ENCODE results near the gene SMG6. TPM values are rescaled to one million over a fixed set of nuclear protein-coding genes. Genes with fewer than 3 reads are reported as not detected.
A peak's percentile ranks its signal among the peaks of the same experiment; 100 is the strongest.
"Not testable (repeated sequence)": the region's sequence is repeated elsewhere in the genome, so short reads cannot be mapped to it uniquely, and the experiment has no call there.

Gene SMG6
- total and polyA plus RNA-seq, 8 donors, result 17.0 to 102 (median 24.4) TPM

DNA sequence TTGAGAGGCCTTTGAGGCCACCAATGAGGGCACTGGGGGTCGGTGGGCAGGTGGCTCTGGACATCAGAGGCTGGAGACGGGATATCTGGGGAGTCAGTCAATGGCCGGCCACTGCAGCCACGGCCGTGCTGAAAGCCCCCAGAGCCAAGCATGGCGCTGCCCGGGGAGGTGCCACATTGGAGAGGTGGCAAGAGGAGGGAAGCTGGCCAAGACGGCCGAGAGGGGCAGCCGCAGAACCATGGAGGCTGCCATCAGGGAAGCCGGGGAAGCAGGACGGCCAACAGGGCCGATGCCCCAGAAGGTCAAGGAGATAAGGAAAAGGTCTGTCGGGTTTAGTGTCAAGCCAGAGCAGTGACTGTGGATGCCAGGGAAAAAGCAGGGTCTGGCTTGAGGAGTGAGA, 288.3 kb downstream of the SMG6 start:
- H3K4me1 ChIP-seq, result peaks cover 0 to 21% (median 15%) of the 10 kb centered on the region in 4 donors
- H3K27ac ChIP-seq, result no peak overlapping the region
- H3K9me3 ChIP-seq, result no peaks in the 10 kb centered on the region
- no peak overlapping the region for H3K4me3 ChIP-seq
- H3K36me3 ChIP-seq, result no peaks in the 10 kb centered on the region
- peaks cover 0 to 44% (median 4%) of the 10 kb centered on the region in 3 donors for H3K27me3 ChIP-seq
- intact Hi-C loops (cut with DNase I; ENCODE audit: low total_unique reads), result no loop called here
- TF ChIP-seq POLR2A (IDR thresholded peaks at IDR 0.05), result no peak
- no peak for TF ChIP-seq POLR2AphosphoS5 (IDR thresholded peaks at IDR 0.05)
- no peak for TF ChIP-seq CTCF (IDR thresholded peaks at IDR 0.05)
- no peak for TF ChIP-seq EP300 (IDR thresholded peaks at IDR 0.05)
- 76 to 81% (median 79%) methylated on average over 14 of the region's 14 CpGs for WGBS, 5 donors
- DNase-seq, result no peak

GRCh38 chr17:2013994-2014317, 289.6 kb downstream of the SMG6 start:
- TF ChIP-seq CTCF (IDR thresholded peaks at IDR 0.05) (no peak), EP300 (IDR thresholded peaks at IDR 0.05) (no peak), POLR2A (IDR thresholded peaks at IDR 0.05) (no peak)
- DNase-seq, result no peak
- no peak overlapping the region for H3K4me3 ChIP-seq
- intact Hi-C loops (cut with DNase I; ENCODE audit: low total_unique reads), result no loop called here
- H3K4me1 ChIP-seq, result peaks cover 0 to 21% (median 15%) of the 10 kb centered on the region in 4 donors
- peaks cover 0 to 36% (median 4%) of the 10 kb centered on the region in 3 donors for H3K27me3 ChIP-seq
- no peaks in the 10 kb centered on the region for H3K36me3 ChIP-seq
- WGBS, 5 donors, result 67 to 100% (median 98%) methylated on average over 1 of the region's 1 CpG
- H3K9me3 ChIP-seq, result no peaks in the 10 kb centered on the region
- no peak overlapping the region for H3K27ac ChIP-seq

DNA sequence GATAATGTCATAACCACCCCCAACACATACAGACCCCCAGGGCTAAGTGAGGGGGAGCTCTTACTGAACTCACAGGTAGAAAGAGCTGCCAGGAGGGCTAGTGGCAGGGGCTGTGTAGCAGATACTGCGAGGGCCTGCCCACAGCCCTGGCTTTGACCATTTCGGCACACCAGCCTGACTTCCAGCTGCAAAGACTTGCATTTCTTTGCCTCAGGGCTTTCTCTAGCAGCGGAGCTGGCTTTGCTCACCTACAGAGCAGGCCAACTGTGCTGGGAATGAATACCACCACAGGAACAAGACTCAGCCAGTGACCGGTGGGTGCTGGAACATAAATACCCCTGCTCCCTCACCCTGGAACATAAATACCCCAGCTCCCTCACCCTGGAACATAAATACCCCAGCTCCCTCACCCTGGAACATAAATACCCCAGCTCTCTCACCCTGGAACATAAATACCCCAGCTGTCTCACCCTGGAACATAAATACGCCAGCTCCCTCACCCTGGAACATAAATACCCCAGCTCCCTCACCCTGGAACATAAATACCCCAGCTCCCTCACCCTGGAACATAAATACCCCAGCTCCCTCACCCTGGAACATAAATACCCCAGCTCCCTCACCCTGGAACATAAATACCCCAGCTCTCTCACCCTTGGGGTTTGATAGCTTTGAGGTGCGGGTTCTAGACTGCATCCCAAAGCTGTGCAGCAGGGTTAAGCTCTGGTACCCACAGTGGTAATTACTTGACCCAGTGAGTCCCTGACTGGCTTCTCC, 290.2 kb downstream of the SMG6 start:
- not testable (repeated sequence) for H3K4me3 ChIP-seq, H3K27ac ChIP-seq

DNA sequence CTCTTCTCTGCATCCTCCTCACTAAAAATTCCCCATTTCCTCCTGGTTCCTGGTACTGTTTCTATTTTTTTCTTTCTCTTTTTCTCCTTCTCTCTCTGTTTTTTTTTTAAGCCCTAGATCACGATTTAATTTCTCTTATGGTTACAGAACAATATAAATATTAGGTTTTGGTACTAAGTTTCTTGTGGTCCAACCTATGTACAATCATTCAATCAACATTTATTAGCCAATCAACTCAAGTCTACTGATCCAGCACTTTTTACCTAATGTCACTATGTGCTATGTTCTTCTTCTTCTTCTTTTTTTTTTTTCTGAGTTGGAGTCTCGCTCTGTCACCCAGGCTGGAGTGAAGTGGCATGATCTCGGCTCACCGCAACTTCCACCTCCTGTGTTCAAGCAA, 291.1 kb downstream of the SMG6 start:
- H3K4me1 ChIP-seq, result peaks cover 0 to 21% (median 15%) of the 10 kb centered on the region in 4 donors
- peak overlapping the region in 3 of 5 donors; percentile 3 to 74 (median 67) for H3K27ac ChIP-seq
- TF ChIP-seq POLR2A (IDR thresholded peaks at IDR 0.05) (no peak), EP300 (IDR thresholded peaks at IDR 0.05) (no peak), POLR2AphosphoS5 (IDR thresholded peaks at IDR 0.05) (no peak), CTCF (IDR thresholded peaks at IDR 0.05) (no peak)
- intact Hi-C loops (cut with DNase I; ENCODE audit: low total_unique reads), result no loop called here
- 87 to 97% (median 89%) methylated on average over 4 of the region's 4 CpGs for WGBS, 5 donors
- DNase-seq, result no peak
- no peaks in the 10 kb centered on the region for H3K9me3 ChIP-seq
- no peaks in the 10 kb centered on the region for H3K36me3 ChIP-seq
- H3K4me3 ChIP-seq, result no peak overlapping the region
- H3K27me3 ChIP-seq, result peaks cover 0 to 22% (median 0%) of the 10 kb centered on the region in 3 donors

More for the DNA sequence above, 290.2 kb downstream of the SMG6 start:
- 90 to 97% (median 95%) methylated on average over 6 of the region's 6 CpGs for WGBS, 5 donors
- H3K36me3 ChIP-seq; H3K9me3 ChIP-seq; intact Hi-C loops (cut with DNase I; ENCODE audit: low total_unique reads); DNase-seq: not testable (repeated sequence)
- H3K4me1 ChIP-seq, result peaks cover 0 to 21% (median 15%) of the 10 kb centered on the region in 4 donors
- H3K27me3 ChIP-seq, result peaks cover 0 to 30% (median 4%) of the 10 kb centered on the region in 3 donors
